ENCODE data around the gene BTBD10. TPM values are rescaled to one million over a fixed set of nuclear protein-coding genes. Genes with fewer than 3 reads are reported as not detected.

Gene BTBD10
- total RNA-seq, 4 donors from 2014 or later: 26.9 to 36.6 (median 35.3) TPM

DNA sequence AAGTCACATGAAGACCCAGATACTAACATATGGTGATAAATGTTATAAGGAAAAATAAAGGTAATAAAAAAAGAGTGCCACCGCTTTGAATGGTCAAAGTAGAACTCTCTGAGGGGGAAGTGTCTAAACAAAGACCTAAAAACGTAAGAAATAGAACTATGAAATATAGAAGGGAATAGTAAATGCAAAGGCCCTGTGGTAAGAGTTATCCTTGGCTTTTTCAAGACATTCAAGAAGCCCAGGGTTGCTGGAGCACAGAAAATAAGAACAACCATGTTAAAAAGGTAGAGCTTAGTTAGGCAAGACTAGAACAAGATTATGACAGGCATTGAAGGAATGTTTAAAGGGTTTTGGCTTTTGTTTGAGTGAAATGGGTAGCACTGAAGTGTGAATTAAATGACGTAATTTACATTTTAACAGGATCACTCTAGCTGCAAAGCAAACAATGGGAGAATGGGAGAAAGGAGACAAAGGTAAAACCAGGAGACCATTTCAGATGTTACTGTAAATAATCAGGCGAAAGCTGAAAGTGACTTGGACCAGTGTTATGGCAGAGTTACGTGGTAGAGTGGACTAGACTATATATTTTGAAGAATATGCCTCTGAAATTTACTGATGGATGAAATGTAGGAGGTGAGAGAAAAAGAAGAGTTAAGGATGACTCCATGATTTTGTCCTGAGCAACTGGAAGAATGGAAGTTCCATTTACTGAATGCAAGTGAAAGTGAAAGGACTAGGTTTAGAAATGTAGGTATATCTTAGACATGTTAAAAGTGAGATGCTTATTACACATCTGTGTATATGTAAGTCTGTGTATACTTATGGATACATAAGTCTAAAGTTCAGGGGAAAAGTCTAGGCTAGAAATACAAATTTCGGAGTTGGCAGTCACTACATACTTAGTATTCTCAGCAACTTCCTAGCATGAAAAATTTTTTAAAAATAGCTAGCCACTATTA is 28.5 kb downstream of the BTBD10 start:
- H3K4me1 ChIP-seq: no peaks in the 10 kb centered on the region
- H3K9me3 ChIP-seq: no peaks in the 10 kb centered on the region
- H3K27me3 ChIP-seq: no peaks in the 10 kb centered on the region
- no peak for TF ChIP-seq POLR2A (IDR thresholded peaks at IDR 0.05)
- TF ChIP-seq, protein P1, sequence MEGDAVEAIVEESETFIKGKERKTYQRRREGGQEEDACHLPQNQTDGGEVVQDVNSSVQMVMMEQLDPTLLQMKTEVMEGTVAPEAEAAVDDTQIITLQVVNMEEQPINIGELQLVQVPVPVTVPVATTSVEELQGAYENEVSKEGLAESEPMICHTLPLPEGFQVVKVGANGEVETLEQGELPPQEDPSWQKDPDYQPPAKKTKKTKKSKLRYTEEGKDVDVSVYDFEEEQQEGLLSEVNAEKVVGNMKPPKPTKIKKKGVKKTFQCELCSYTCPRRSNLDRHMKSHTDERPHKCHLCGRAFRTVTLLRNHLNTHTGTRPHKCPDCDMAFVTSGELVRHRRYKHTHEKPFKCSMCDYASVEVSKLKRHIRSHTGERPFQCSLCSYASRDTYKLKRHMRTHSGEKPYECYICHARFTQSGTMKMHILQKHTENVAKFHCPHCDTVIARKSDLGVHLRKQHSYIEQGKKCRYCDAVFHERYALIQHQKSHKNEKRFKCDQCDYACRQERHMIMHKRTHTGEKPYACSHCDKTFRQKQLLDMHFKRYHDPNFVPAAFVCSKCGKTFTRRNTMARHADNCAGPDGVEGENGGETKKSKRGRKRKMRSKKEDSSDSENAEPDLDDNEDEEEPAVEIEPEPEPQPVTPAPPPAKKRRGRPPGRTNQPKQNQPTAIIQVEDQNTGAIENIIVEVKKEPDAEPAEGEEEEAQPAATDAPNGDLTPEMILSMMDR (IDR thresholded peaks at IDR 0.05): no peak
- intact Hi-C loops (cut with DNase I): no loop called here
- no peak for DNase-seq
- H3K36me3 ChIP-seq: no peaks in the 10 kb centered on the region
- no peak overlapping the region for H3K4me3 ChIP-seq (replicated peaks in 1 of 3)
- 94 to 95% methylated on average over 6 of the region's 6 CpGs for WGBS, 2 donors
- H3K27ac ChIP-seq: no peak overlapping the region

DNA sequence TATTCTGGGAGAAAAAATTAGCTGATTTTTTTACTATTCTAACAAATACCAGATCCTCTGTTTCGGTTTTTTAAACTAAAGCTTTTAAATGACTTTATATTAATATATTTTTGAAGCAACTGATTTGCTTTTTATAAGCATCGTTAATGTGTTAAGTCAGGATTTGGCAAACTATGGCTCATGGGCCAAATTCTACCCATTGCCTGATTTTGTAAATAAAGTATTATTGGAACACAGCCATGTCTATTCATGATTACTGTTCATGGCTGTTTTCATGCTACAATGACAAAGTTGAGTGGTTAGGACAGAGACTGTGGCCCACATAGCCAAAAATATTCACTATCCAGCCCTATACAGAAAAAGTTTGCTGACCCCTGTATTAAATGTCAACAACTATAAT is 29.6 kb downstream of the BTBD10 start:
- intact Hi-C loops (cut with DNase I): no loop called here
- H3K27ac ChIP-seq: no peak overlapping the region
- H3K4me1 ChIP-seq: no peaks in the 10 kb centered on the region
- no peaks in the 10 kb centered on the region for H3K9me3 ChIP-seq
- 97% methylated on average over 2 of the region's 2 CpGs for WGBS, 2 donors
- no peak for DNase-seq
- TF ChIP-seq POLR2A (IDR thresholded peaks at IDR 0.05): no peak
- TF ChIP-seq, protein P1 (IDR thresholded peaks at IDR 0.05): no peak
- H3K27me3 ChIP-seq: no peaks in the 10 kb centered on the region
- no peak overlapping the region for H3K4me3 ChIP-seq (replicated peaks in 1 of 3)
- no peaks in the 10 kb centered on the region for H3K36me3 ChIP-seq

DNA sequence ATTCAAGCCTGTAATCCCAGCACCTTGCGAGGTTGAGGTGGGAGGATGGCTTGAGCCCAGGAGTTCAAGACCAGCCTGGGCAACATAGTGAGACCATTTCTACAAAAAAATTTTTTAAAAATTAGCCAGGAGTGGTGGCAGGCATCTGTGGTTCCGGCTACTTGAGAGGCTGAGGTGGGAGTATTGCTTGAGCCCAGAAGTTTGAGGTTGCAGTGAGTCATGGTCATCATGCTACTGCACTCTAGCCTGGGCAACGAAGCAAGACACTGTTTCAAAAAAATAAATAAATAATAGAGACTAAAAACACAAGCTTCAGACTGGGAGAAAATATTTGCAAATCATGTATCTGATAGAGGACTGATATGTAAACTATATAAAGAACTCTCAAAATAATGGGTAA is 33.2 kb downstream of the BTBD10 start:
- intact Hi-C loops (cut with DNase I): no loop called here
- WGBS, 2 donors: 93 to 95% methylated on average over 3 of the region's 3 CpGs
- no peak overlapping the region for H3K27ac ChIP-seq
- H3K9me3 ChIP-seq: no peaks in the 10 kb centered on the region
- TF ChIP-seq, protein P1 (IDR thresholded peaks at IDR 0.05): no peak
- no peak for TF ChIP-seq POLR2A (IDR thresholded peaks at IDR 0.05)
- no peak for DNase-seq
- H3K27me3 ChIP-seq: no peaks in the 10 kb centered on the region
- no peaks in the 10 kb centered on the region for H3K36me3 ChIP-seq
- H3K4me1 ChIP-seq: no peaks in the 10 kb centered on the region
- H3K4me3 ChIP-seq (replicated peaks in 1 of 3): no peak overlapping the region

DNA sequence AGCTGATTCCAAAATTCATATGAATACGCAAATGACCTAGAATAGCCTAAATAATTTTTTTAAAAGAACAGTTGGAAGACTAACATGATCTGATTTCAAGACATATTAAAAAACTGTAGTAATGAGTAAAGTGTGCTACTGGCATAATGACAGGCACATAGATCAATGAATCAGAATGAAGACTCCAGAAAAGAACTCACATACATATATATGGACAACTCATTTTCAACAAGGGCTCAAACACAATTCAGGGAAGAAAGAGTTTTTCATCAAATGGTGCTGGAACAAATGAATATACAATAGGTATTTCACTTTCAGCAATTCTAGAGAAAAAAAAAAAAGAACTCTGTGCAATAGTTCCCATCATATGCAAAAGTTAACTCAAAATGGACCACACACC is 33.7 kb downstream of the BTBD10 start:
- intact Hi-C loops (cut with DNase I): no loop called here
- Histone ChIP-seq H3K4me3 (replicated peaks in 1 of 3) (no peak overlapping the region), H3K36me3 (no peaks in the 10 kb centered on the region), H3K4me1 (no peaks in the 10 kb centered on the region), H3K27me3 (no peaks in the 10 kb centered on the region), H3K27ac (no peak overlapping the region), H3K9me3 (no peaks in the 10 kb centered on the region)
- TF ChIP-seq, protein P1 (IDR thresholded peaks at IDR 0.05): no peak
- no peak for TF ChIP-seq POLR2A (IDR thresholded peaks at IDR 0.05)
- WGBS, 2 donors: 0 to 95% methylated on average over 1 of the region's 1 CpG
- no peak for DNase-seq

DNA sequence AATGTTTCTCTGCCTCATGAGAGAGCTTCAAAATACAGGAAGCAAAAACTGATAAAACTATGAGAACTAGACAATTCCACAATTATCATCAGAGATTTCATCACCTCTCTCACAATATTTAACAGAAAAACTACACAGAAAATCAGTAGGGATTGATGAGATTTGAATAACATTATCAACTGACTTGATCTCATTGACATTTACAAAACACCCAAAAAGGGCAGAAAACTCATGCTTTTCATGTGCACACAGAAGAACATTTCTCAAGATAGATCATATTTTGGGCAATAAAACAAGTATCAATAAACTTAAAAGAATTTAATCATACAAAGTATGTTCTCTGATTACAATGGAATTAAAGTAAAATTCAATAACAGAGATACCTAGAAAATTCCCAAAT is 35.6 kb downstream of the BTBD10 start:
- Histone ChIP-seq H3K9me3 (no peaks in the 10 kb centered on the region), H3K27me3 (no peaks in the 10 kb centered on the region), H3K4me1 (no peaks in the 10 kb centered on the region), H3K27ac (no peak overlapping the region), H3K36me3 (no peaks in the 10 kb centered on the region), H3K4me3 (replicated peaks in 1 of 3) (no peak overlapping the region)
- DNase-seq: no peak
- intact Hi-C loops (cut with DNase I): no loop called here
- TF ChIP-seq, protein P1 (IDR thresholded peaks at IDR 0.05): no peak
- TF ChIP-seq POLR2A (IDR thresholded peaks at IDR 0.05): no peak
